Measurements from ENCODE around the gene ARHGEF1. TPM values are rescaled to one million over a fixed set of nuclear protein-coding genes. Genes with fewer than 3 reads are reported as not detected.

The ARHGEF1 gene
- total RNA-seq, 2 donors from 2014 or later: 43.8 to 104 TPM

- H3K27me3 ChIP-seq: no peaks in the 10 kb centered on the region
- no peaks in the 10 kb centered on the region for H3K9me3 ChIP-seq
- intact Hi-C loops (cut with DNase I): no loop called here
- WGBS, 2 donors: 94 to 96% methylated on average over 9 to 12 of the region's 17 CpGs
- H3K27ac ChIP-seq: no peak overlapping the region
- no peak for DNase-seq
- no peak overlapping the region for H3K4me3 ChIP-seq
- H3K4me1 ChIP-seq: peaks cover 12% of the 10 kb centered on the region
- ATAC-seq: no peak
- TF ChIP-seq CTCF (IDR thresholded peaks at IDR 0.05): no peak
- TF ChIP-seq POLR2A (IDR thresholded peaks at IDR 0.05): no peak
- H3K36me3 ChIP-seq (replicated peaks in 1 of 2; ENCODE audit: insufficient read depth in 1 of 2, low read depth in 2 of 2): peaks cover 5 to 55% of the 10 kb centered on the region in 2 donors
These were observed 19.6 kb downstream of the ARHGEF1 start for GRCh38 chr19:41902594-41902993.

- TF ChIP-seq CTCF (IDR thresholded peaks at IDR 0.05): no peak
- no peak for TF ChIP-seq POLR2A (IDR thresholded peaks at IDR 0.05)
- Histone ChIP-seq H3K27me3 (no peaks in the 10 kb centered on the region), H3K27ac (no peak overlapping the region), H3K36me3 (replicated peaks in 1 of 2; ENCODE audit: insufficient read depth in 1 of 2, low read depth in 2 of 2) (peaks cover 5 to 49% of the 10 kb centered on the region in 2 donors), H3K9me3 (no peaks in the 10 kb centered on the region), H3K4me1 (peaks cover 12% of the 10 kb centered on the region), H3K4me3 (no peak overlapping the region)
- ATAC-seq (no peak), DNase-seq (no peak)
- intact Hi-C loops (cut with DNase I): no loop called here
- WGBS, 2 donors: 86 to 94% methylated on average over 11 to 18 of the region's 19 CpGs
These were observed 20.4 kb downstream of the ARHGEF1 start for GRCh38 chr19:41903193-41903953.

GRCh38 chr19:41904118-41904870 lies 21.3 kb downstream of the ARHGEF1 start:
- Histone ChIP-seq H3K4me3 (no peak overlapping the region), H3K27ac (no peak overlapping the region)
- WGBS, 2 donors: 37 to 62% methylated on average over 6 to 30 of the region's 30 CpGs

GRCh38 chr19:41905273-41906002 lies 22.5 kb downstream of the ARHGEF1 start:
- no peaks in the 10 kb centered on the region for H3K27me3 ChIP-seq
- no peak for DNase-seq
- peaks cover 12% of the 10 kb centered on the region for H3K4me1 ChIP-seq
- no peak overlapping the region for H3K27ac ChIP-seq
- no peak for ATAC-seq
- peaks cover 0 to 38% of the 10 kb centered on the region in 2 donors for H3K36me3 ChIP-seq (replicated peaks in 1 of 2; ENCODE audit: insufficient read depth in 1 of 2, low read depth in 2 of 2)
- TF ChIP-seq POLR2A (IDR thresholded peaks at IDR 0.05) (no peak), CTCF (IDR thresholded peaks at IDR 0.05) (no peak)
- H3K9me3 ChIP-seq: no peaks in the 10 kb centered on the region
- intact Hi-C loops (cut with DNase I): no loop called here
- 87 to 89% methylated on average over 22 of the region's 24 CpGs for WGBS, 2 donors
- no peak overlapping the region for H3K4me3 ChIP-seq

More at GRCh38 chr19:41904118-41904870, 21.3 kb downstream of the ARHGEF1 start:
- TF ChIP-seq CTCF (IDR thresholded peaks at IDR 0.05): no peak
- TF ChIP-seq POLR2A (IDR thresholded peaks at IDR 0.05): no peak
- DNase-seq (peak; percentile 54 to 84 (median 82)), ATAC-seq (peak; percentile 78)
- Histone ChIP-seq H3K9me3 (no peaks in the 10 kb centered on the region), H3K27me3 (no peaks in the 10 kb centered on the region), H3K4me1 (peaks cover 12% of the 10 kb centered on the region), H3K36me3 (replicated peaks in 1 of 2; ENCODE audit: insufficient read depth in 1 of 2, low read depth in 2 of 2) (peaks cover 0 to 43% of the 10 kb centered on the region in 2 donors)
- intact Hi-C loops (cut with DNase I): no loop called here

All from body of pancreas (tissue), 4 donors.